Cardiac muscle cell (in vitro differentiated cells and primary cell): ENCODE data around the gene GNPTAB. TPM values are rescaled to one million over a fixed set of nuclear protein-coding genes. Genes with fewer than 3 reads are reported as not detected.
"Not testable (repeated sequence)": the region's sequence is repeated elsewhere in the genome, so short reads cannot be mapped to it uniquely, and the experiment has no call there.

Experiments used
- DNase-seq, 2 donors: peaks; one replicate each; pipeline versions ENCODE4 v3.0.0 to v3.0.0-alpha.2; 2010 to 2017; ENCODE audit warnings: low read depth in 1 of 2, low spot score in 1 of 2
- H3K27ac ChIP-seq: fragments of 200-600 bp; sonication (generic); 2 replicates; pipeline ENCODE4 v1.5.1; 2016
- H3K27me3 ChIP-seq: fragments of 200-600 bp; sonication (generic); 2 replicates; pipeline ENCODE4 v1.6.0; 2016; ENCODE audit warnings: control low read depth
- H3K36me3 ChIP-seq: fragments of 200-600 bp; sonication (generic); 2 replicates; pipeline ENCODE4 v1.5.1; 2016; ENCODE audit warnings: control low read depth
- H3K4me1 ChIP-seq: fragments of 200-600 bp; sonication (generic); 2 replicates; pipeline ENCODE4 v1.8.1; 2017; ENCODE audit warnings: low read depth, mild to moderate bottlenecking, mixed run types
- H3K4me3 ChIP-seq: fragments of 200-600 bp; sonication (generic); 2 replicates; pipeline ENCODE4 v1.5.1; 2016; ENCODE audit warnings: mild to moderate bottlenecking
- H3K9me3 ChIP-seq: fragments of 200-600 bp; sonication (generic); 2 replicates; pipeline ENCODE4 v1.5.1; 2017; ENCODE audit warnings: low read depth, mild to moderate bottlenecking, control low read depth
- polyA plus RNA-seq: library from polyadenylated mRNA; unstranded; fragments of >200 nt; fragmentation: Nextera tagmentation; extraction: Ambion mirVana; gene quantifications from 2 replicates; pipeline ENCODE4 v1.2.1, GENCODE V29; 2016
- total RNA-seq: library from RNA; depleted of rRNA; stranded (reverse); fragments of >200 nt; gene quantifications from 2 replicates; pipeline ENCODE4 v1.2.3, GENCODE V29; 2016
- TF ChIP-seq, protein P1 (sequence below): IDR thresholded peaks from 2 replicates; pipeline ENCODE4 v1.5.1; 2012; ENCODE audit warnings: low read depth, mild to moderate bottlenecking, low read length

The GNPTAB gene
- total and polyA plus RNA-seq, 2 experiments from 2014 or later, result 4.0 to 6.2 TPM

DNA sequence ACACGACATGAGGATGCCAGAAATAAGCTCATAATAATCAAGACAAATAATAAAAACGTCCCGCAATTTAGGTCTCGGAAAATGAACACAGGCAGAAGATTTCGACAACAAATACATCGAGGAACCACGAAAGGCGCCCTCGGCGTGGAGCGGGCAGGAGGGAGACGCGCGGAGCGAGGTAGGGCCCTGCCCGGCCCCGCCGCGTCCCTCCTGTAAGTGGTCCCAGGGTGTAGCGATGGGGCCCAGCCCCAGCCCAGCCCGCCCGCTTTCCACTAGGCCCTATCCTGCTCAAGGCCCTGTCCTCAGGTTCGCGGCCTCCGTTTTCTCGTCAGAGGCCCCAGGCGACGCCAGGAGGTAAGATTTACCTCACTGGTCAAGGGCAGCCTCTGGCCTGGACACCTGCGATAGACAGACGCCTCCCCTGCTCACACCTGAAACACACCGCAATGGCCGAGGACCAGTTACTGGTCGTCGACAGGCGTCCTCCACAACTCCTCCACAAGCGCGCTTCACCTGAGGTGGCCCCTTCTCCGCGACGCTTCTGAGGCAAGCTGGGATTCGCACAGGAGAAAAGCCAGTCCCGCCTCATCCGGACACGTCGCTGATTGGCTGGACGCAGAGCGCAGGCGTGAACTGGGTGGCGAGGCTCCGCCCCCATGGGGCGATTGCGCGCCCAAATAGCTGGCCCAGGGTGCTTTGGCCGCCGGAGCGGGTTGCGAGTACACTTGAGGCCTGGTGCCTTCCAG lies 91.7 kb downstream of the GNPTAB start, which contains the start of gene SYCP3:
Gene SYCP3, minus strand, starts transcription at position 543 of the 746 bp plus-strand sequence. CDS start 1,527 bp downstream, outside the sequence.
- TF ChIP-seq, protein P1, sequence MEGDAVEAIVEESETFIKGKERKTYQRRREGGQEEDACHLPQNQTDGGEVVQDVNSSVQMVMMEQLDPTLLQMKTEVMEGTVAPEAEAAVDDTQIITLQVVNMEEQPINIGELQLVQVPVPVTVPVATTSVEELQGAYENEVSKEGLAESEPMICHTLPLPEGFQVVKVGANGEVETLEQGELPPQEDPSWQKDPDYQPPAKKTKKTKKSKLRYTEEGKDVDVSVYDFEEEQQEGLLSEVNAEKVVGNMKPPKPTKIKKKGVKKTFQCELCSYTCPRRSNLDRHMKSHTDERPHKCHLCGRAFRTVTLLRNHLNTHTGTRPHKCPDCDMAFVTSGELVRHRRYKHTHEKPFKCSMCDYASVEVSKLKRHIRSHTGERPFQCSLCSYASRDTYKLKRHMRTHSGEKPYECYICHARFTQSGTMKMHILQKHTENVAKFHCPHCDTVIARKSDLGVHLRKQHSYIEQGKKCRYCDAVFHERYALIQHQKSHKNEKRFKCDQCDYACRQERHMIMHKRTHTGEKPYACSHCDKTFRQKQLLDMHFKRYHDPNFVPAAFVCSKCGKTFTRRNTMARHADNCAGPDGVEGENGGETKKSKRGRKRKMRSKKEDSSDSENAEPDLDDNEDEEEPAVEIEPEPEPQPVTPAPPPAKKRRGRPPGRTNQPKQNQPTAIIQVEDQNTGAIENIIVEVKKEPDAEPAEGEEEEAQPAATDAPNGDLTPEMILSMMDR, result no peak
- no peak for DNase-seq
- Histone ChIP-seq H3K36me3 (no peaks in the 10 kb centered on the region), H3K27ac (no peak within 1 kb of the TSS), H3K27me3 (no peaks in the 10 kb centered on the region), H3K4me1 (no peaks in the 10 kb centered on the region), H3K4me3 (no peak within 1 kb of the TSS), H3K9me3 (no peaks in the 10 kb centered on the region)

DNA sequence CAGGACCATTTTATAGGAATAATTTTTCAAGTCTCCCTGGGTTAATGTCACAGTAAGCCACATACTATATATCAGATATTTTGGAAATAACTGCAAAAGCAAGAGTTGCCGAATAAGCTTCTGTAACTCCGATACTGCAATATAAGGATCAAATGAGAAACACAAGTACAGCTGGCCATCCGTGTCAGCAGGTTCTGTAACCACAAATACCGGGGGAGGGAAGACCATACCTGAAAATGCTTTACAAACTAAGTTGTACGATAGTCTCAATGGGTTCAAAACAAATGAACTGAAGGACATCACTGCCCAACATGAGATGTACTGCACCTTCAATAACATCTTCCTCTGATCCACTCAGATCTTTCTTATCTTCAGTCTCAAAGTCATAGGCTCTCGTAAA lies 93.3 kb downstream of the GNPTAB start:
- no peaks in the 10 kb centered on the region for H3K36me3 ChIP-seq
- H3K4me1 ChIP-seq, result no peaks in the 10 kb centered on the region
- no peak overlapping the region for H3K4me3 ChIP-seq
- TF ChIP-seq, protein P1, result no peak
- no peak for DNase-seq
- no peaks in the 10 kb centered on the region for H3K9me3 ChIP-seq
- no peak overlapping the region for H3K27ac ChIP-seq
- no peaks in the 10 kb centered on the region for H3K27me3 ChIP-seq

DNA sequence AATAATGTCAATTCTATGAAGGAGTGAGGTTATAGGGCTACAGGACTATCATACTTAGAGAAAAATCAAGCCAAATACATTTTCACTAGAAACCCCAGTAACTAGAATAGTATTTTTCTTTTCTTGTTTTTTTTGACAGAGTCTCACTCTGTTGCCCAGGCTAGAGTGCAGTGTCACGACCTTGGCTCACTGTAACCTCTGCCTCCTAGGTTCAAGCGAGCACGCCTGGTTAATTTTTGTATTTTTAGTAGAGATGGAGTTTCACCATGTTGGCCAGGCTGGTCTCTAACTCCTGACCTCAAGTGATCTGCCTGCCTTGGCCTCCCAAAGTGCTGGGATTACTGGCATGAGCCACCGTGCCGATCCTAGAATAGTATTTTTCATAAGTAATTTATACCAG lies 96.3 kb downstream of the GNPTAB start:
- not testable (repeated sequence) for H3K27ac ChIP-seq, H3K4me1 ChIP-seq, DNase-seq, H3K27me3 ChIP-seq, H3K9me3 ChIP-seq, H3K4me3 ChIP-seq, H3K36me3 ChIP-seq

DNA sequence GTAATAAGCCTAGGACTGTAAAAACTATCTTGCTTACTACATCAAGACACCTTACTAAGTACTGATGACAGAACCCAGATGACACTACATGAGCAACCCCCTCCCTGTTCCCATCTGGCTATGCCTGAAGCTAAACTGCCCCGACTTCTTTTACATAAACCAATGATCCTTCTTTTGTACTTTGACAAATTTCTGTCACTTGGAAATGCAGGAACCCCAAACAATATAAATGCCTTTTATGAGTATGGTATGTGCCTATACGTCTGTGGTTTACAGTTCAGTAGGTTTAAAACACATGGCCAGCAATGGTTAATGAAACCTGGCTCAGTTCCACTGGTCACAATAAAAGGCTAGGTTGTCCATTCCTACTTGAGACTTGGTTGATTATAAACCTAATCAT lies 97.6 kb downstream of the GNPTAB start:
- Histone ChIP-seq H3K4me3 (no peak overlapping the region), H3K4me1 (no peaks in the 10 kb centered on the region), H3K36me3 (peaks cover 4% of the 10 kb centered on the region), H3K27ac (no peak overlapping the region), H3K27me3 (no peaks in the 10 kb centered on the region), H3K9me3 (no peaks in the 10 kb centered on the region)
- TF ChIP-seq, protein P1, result no peak
- DNase-seq, result no peak

DNA sequence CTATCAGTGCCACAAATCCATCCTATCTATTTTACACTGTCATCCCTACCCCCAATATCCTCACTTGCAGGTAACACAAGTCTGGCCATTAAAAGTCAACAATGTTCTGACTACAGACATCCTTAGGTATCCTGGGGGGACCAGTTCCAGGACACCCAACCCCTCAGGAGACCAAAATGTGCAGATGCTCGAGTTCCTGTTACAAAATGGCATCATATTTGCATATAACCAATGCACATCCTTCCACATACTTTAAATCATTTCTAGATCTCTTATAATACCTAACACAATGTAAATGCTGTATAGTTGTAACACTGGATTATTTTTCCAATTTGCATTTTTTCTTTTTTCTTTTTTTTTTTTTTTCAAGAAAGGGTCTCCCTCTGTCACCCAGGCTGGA lies 98.4 kb downstream of the GNPTAB start:
- no peak for DNase-seq
- Histone ChIP-seq H3K27me3 (no peaks in the 10 kb centered on the region), H3K27ac (no peak overlapping the region), H3K36me3 (peaks cover 4% of the 10 kb centered on the region), H3K9me3 (no peaks in the 10 kb centered on the region), H3K4me3 (no peak overlapping the region), H3K4me1 (no peaks in the 10 kb centered on the region)
- TF ChIP-seq, protein P1, result no peak

DNA sequence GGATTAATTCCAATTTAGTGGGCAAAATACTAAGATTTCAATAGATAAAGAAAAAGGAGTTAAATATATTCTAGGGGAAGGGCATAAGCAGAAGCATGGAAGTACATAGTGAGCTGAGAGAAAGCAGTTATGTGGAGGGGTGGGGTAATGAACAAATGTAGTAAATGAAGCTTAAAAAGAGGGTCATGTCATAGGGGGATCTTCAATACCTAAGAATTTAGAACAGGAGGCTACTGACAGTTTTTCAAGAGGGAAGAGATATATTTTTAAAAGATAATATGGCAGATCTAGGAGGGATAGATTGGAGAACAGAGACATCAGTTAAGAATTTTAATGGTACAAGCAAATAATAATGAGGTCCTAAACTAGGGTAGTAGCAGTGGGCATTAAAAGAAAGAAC lies 100.9 kb downstream of the GNPTAB start:
- DNase-seq, result no peak
- Histone ChIP-seq H3K4me1 (no peaks in the 10 kb centered on the region), H3K27me3 (no peaks in the 10 kb centered on the region), H3K4me3 (no peak overlapping the region), H3K36me3 (peaks cover 11% of the 10 kb centered on the region), H3K9me3 (no peaks in the 10 kb centered on the region), H3K27ac (no peak overlapping the region)
- TF ChIP-seq, protein P1, result no peak
